Measurements from ENCODE around the gene CNTNAP2. TPM values are rescaled to one million over a fixed set of nuclear protein-coding genes. Genes with fewer than 3 reads are reported as not detected.

CNTNAP2 gene
- total and polyA plus RNA-seq, 8 donors, result 0.94 to 42.5 (median 38.6) TPM

DNA sequence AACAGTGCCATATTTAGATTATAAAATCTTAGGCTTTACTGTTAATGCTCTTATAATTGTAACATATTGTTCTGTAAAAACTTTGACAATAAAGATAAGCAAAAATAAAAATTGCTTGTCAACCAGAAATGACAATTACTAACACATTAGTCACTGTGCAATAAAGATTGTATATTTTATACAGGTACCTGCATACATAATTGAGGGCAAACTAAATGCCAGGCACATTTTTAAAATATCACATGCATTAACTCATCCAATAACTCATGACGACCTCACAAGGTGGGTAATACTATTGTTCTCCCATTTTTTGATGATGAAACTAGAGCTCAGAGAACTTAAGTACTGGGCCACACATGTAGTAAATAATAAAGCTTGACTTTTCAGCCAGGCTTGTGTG is 1453.8 kb downstream of the CNTNAP2 start:
- DNase-seq (no peak), ATAC-seq (no peak)
- H3K4me1 ChIP-seq, result no peaks in the 10 kb centered on the region
- no peaks in the 10 kb centered on the region for H3K27me3 ChIP-seq
- no peaks in the 10 kb centered on the region for H3K36me3 ChIP-seq
- peaks cover 0 to 3% of the 10 kb centered on the region in 2 donors for H3K9me3 ChIP-seq
- H3K4me3 ChIP-seq, result no peak overlapping the region
- H3K27ac ChIP-seq, result no peak overlapping the region
- intact Hi-C loops (cut with DNase I), result no loop called here
- TF ChIP-seq, protein P1, sequence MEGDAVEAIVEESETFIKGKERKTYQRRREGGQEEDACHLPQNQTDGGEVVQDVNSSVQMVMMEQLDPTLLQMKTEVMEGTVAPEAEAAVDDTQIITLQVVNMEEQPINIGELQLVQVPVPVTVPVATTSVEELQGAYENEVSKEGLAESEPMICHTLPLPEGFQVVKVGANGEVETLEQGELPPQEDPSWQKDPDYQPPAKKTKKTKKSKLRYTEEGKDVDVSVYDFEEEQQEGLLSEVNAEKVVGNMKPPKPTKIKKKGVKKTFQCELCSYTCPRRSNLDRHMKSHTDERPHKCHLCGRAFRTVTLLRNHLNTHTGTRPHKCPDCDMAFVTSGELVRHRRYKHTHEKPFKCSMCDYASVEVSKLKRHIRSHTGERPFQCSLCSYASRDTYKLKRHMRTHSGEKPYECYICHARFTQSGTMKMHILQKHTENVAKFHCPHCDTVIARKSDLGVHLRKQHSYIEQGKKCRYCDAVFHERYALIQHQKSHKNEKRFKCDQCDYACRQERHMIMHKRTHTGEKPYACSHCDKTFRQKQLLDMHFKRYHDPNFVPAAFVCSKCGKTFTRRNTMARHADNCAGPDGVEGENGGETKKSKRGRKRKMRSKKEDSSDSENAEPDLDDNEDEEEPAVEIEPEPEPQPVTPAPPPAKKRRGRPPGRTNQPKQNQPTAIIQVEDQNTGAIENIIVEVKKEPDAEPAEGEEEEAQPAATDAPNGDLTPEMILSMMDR (IDR thresholded peaks at IDR 0.05), result no peak

DNA sequence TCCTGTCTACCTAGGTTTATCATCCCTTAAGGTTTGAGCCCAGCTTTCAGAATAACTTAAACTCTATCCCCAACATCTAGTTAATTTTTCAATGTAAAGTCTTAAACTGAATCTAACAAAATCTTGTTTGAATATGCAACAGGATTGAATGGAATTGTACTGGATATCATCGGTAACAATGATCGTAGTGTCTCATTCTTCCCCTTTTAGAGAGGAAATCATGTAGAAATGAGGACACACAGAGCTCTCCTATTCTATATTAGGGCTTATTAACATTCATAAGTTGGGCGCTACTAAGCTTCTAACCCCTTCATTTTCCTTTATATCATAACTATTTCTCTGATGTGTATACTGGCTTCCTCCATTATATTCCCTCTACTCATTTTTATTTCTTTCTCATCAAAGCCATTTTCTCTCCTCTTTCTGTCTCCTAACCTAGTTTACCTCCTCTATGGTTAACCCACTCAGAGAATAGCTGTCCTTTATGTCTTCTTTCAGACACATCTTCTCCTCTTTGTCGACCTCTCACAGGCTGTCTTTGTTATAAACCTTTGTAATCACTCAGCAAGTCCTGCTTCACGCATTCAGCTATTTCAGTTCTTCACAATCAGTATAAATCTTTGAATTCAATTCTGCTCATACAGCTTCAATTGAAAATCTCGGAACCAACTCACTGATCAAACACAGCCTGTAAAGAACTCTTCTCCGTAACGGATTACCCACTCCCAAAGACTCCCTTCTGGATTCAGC is 1455.0 kb downstream of the CNTNAP2 start:
- TF ChIP-seq, protein P1 (IDR thresholded peaks at IDR 0.05), result no peak
- H3K36me3 ChIP-seq, result no peaks in the 10 kb centered on the region
- H3K9me3 ChIP-seq, result no peaks in the 10 kb centered on the region
- ATAC-seq (no peak), DNase-seq (no peak)
- H3K27ac ChIP-seq, result no peak overlapping the region
- no peaks in the 10 kb centered on the region for H3K4me1 ChIP-seq
- intact Hi-C loops (cut with DNase I), result no loop called here
- no peak overlapping the region for H3K4me3 ChIP-seq
- H3K27me3 ChIP-seq, result no peaks in the 10 kb centered on the region

- intact Hi-C loops (cut with DNase I), result no loop called here
- ATAC-seq (no peak), DNase-seq (no peak)
- H3K27ac ChIP-seq, result no peak overlapping the region
- H3K4me1 ChIP-seq, result no peaks in the 10 kb centered on the region
- no peaks in the 10 kb centered on the region for H3K27me3 ChIP-seq
- H3K36me3 ChIP-seq, result no peaks in the 10 kb centered on the region
- no peak overlapping the region for H3K4me3 ChIP-seq
- TF ChIP-seq, protein P1 (IDR thresholded peaks at IDR 0.05), result no peak
- H3K9me3 ChIP-seq, result no peaks in the 10 kb centered on the region
Observed at GRCh38 chr7:147578196-147578595, 1461.6 kb downstream of the CNTNAP2 start.

DNA sequence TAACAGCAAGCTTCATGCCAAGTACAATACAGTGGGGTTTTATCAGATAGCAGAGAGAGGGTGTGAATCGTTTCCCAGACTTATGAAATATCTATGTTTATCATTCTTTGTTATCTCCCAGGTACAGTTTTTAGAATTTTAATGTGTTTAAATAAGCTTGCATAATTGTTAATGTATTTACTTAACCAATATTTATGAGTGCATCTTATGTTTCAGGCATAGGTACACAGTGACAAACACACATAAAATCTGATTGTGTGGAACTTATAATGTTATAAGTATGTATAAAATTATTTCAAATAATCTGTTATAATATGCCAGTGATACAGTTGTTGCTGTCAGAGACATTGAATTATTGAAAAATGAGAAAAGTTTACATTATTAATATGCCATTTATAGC is 1462.5 kb downstream of the CNTNAP2 start:
- H3K9me3 ChIP-seq, result no peaks in the 10 kb centered on the region
- ATAC-seq (no peak), DNase-seq (peak in 1 of 4 donors; percentile 5)
- TF ChIP-seq, protein P1 (IDR thresholded peaks at IDR 0.05), result no peak
- no peaks in the 10 kb centered on the region for H3K27me3 ChIP-seq
- no peaks in the 10 kb centered on the region for H3K36me3 ChIP-seq
- H3K4me1 ChIP-seq, result no peaks in the 10 kb centered on the region
- no peak overlapping the region for H3K27ac ChIP-seq
- intact Hi-C loops (cut with DNase I), result no loop called here
- no peak overlapping the region for H3K4me3 ChIP-seq

GRCh38 chr7:147584771-147585193 is 1468.2 kb downstream of the CNTNAP2 start:
- Histone ChIP-seq H3K4me1 (no peaks in the 10 kb centered on the region), H3K4me3 (no peak overlapping the region), H3K27ac (no peak overlapping the region), H3K36me3 (no peaks in the 10 kb centered on the region), H3K27me3 (no peaks in the 10 kb centered on the region), H3K9me3 (no peaks in the 10 kb centered on the region)
- intact Hi-C loops (cut with DNase I), result no loop called here
- TF ChIP-seq, protein P1 (IDR thresholded peaks at IDR 0.05), result no peak
- no peak for ATAC-seq
- DNase-seq, result no peak

All from left lung (tissue), 10 donors.